ENCODE results near the gene SRPK3.

- TF ChIP-seq, protein P1, sequence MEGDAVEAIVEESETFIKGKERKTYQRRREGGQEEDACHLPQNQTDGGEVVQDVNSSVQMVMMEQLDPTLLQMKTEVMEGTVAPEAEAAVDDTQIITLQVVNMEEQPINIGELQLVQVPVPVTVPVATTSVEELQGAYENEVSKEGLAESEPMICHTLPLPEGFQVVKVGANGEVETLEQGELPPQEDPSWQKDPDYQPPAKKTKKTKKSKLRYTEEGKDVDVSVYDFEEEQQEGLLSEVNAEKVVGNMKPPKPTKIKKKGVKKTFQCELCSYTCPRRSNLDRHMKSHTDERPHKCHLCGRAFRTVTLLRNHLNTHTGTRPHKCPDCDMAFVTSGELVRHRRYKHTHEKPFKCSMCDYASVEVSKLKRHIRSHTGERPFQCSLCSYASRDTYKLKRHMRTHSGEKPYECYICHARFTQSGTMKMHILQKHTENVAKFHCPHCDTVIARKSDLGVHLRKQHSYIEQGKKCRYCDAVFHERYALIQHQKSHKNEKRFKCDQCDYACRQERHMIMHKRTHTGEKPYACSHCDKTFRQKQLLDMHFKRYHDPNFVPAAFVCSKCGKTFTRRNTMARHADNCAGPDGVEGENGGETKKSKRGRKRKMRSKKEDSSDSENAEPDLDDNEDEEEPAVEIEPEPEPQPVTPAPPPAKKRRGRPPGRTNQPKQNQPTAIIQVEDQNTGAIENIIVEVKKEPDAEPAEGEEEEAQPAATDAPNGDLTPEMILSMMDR (conservative IDR thresholded peaks at IDR 0.05), result no peak
- TF ChIP-seq ZFX (IDR thresholded peaks at IDR 0.05), result no peak
Measured at GRCh38 chrX:153831429-153832150, 50.7 kb downstream of the SRPK3 start.
